Hepatocyte (in vitro differentiated cells): ENCODE measurements around the gene RTN3. TPM values are rescaled to one million over a fixed set of nuclear protein-coding genes. Genes with fewer than 3 reads are reported as not detected.
"Not testable (repeated sequence)": the region's sequence is repeated elsewhere in the genome, so short reads cannot be mapped to it uniquely, and the experiment has no call there.

ENCODE experiments used
- DNase-seq: peaks from one replicate; pipeline ENCODE4 v3.0.0-alpha.2; 2016; ENCODE audit warnings: low spot score
- H2AFZ ChIP-seq: fragments of 200-600 bp; sonication (generic); 2 replicates; pipeline ENCODE4 v1.6.0; 2016; ENCODE audit warnings: antibody characterized with exemption, mild to moderate bottlenecking
- H3K27ac ChIP-seq: fragments of 200-600 bp; sonication (generic); 2 replicates; pipeline ENCODE4 v1.5.1; 2016; ENCODE audit warnings: mild to moderate bottlenecking
- H3K27me3 ChIP-seq: fragments of 200-600 bp; sonication (generic); 2 replicates; pipeline ENCODE4 v1.6.1; 2016
- H3K36me3 ChIP-seq: fragments of 200-600 bp; sonication (generic); replicated peaks from 2 replicates; pipeline ENCODE4 v1.5.1; 2016; ENCODE audit warnings: low read depth; ENCODE audit not compliant: insufficient read depth
- H3K4me1 ChIP-seq: fragments of 200-600 bp; sonication (generic); 2 replicates; pipeline ENCODE4 v1.5.1; 2016; ENCODE audit warnings: mild to moderate bottlenecking, moderate library complexity; ENCODE audit not compliant: insufficient read depth
- H3K4me2 ChIP-seq: fragments of 200-600 bp; sonication (generic); 2 replicates; pipeline ENCODE4 v1.6.0; 2016
- H3K4me3 ChIP-seq: fragments of 200-600 bp; sonication (generic); 2 replicates; pipeline ENCODE4 v1.5.1; 2016; ENCODE audit warnings: mild to moderate bottlenecking
- H3K79me2 ChIP-seq: fragments of 200-600 bp; sonication (generic); 2 replicates; pipeline ENCODE4 v1.6.0; 2017; ENCODE audit warnings: mild to moderate bottlenecking
- H3K9me2 ChIP-seq: fragments of 200-600 bp; sonication (generic); replicated peaks from 2 replicates; pipeline ENCODE4 v1.6.0; 2017; ENCODE audit warnings: mild to moderate bottlenecking; ENCODE audit not compliant: insufficient read depth
- H3K9me3 ChIP-seq: fragments of 200-600 bp; sonication (generic); 2 replicates; pipeline ENCODE4 v1.5.1; 2016; ENCODE audit warnings: low read depth, mild to moderate bottlenecking
- H4K20me1 ChIP-seq: fragments of 200-600 bp; sonication (generic); 2 replicates; pipeline ENCODE4 v1.6.0; 2016; ENCODE audit warnings: mild to moderate bottlenecking; ENCODE audit not compliant: insufficient read depth, poor library complexity, severe bottlenecking
- CTCF ChIP-seq: fragments of 200-600 bp; sonication (generic); IDR thresholded peaks from 2 replicates; pipeline ENCODE4 v1.5.1; 2016; ENCODE audit warnings: antibody characterized with exemption, mild to moderate bottlenecking; ENCODE audit not compliant: poor library complexity
- EZH2 ChIP-seq: fragments of 200-600 bp; sonication (generic); IDR thresholded peaks from 2 replicates; pipeline ENCODE4 v1.6.1; 2016; ENCODE audit warnings: antibody characterized with exemption, mild to moderate bottlenecking, borderline replicate concordance
- EZH2phosphoT487 ChIP-seq: fragments of 200-600 bp; sonication (generic); IDR thresholded peaks from one replicate; pipeline ENCODE4 v1.6.1; 2018; ENCODE audit warnings: antibody characterized with exemption, mild to moderate bottlenecking, low read depth, moderate library complexity; ENCODE audit not compliant: unreplicated experiment, severe bottlenecking
- whole genome bisulfite sequencing: methylation state at CpG from one replicate; pipeline ENCODE4 v1.1.6; 2016; ENCODE audit warnings: low lambda C conversion rate; ENCODE audit errors: missing lambda C conversion rate; 5-methylcytosine and 5-hydroxymethylcytosine counted together
- polyA plus RNA-seq: library from polyadenylated mRNA; unstranded; fragments of >200 nt; fragmentation: Nextera tagmentation; extraction: Ambion mirVana; gene quantifications from 2 replicates; pipeline ENCODE4 v1.2.1, GENCODE V29; 2016
- total RNA-seq: library from RNA; depleted of rRNA; stranded (reverse); fragments of >200 nt; gene quantifications from 2 replicates; pipeline ENCODE4 v1.2.3, GENCODE V29; 2014

Gene RTN3
- total and polyA plus RNA-seq, 2 experiments from 2014 or later, result 84.0 to 89.9 TPM

DNA sequence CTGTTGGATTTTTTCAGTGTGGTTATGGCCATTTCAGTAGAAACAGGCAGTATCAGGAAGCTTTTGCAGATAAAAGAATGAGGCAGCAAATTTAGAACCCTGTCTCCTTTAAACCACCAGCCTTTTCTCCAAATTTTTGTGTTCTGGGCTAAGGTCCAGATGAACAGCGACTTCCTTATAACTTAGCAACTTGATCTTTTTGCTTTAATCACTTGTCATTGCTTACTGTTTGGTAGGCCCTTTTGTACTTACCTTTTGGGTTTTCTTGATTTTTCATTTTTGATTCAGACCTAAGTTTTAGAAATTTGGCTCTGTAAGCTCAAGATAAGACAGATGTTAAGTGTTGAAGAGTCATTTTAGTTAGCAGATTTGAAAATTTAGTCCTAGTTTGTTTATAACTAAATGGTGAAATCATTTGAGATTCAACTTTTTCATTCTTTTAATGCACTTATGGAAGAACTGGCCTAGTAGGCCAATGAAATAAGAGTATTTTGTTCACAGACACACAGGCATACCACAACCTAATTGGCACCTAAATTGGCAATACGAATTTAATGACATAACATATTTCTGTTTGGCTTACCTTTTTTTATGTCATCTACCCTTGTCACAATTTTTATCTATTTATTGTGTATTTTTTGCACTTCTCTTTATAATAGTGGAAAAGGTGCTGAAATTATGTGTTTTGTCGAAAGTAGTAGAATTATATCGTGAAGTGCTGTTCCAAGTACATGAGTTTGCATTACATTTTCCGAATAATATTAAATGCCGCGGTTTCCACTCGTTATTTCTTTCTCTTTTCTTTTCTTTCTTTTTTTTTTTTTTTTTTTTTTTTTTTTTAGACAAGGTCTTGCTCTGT lies 2.1 kb downstream of the RTN3 start:
- Histone ChIP-seq H2AFZ (peak overlapping the region; percentile 93), H3K4me1 (peaks cover 12% of the 10 kb centered on the region), H3K4me2 (peak overlapping the region; percentile 93), H3K9me3 (no peaks in the 10 kb centered on the region), H3K4me3 (peak overlapping the region; percentile 84), H3K79me2 (peaks cover 62% of the 10 kb centered on the region), H3K9me2 (no peaks in the 10 kb centered on the region), H3K27me3 (no peaks in the 10 kb centered on the region), H3K36me3 (no peaks in the 10 kb centered on the region), H3K27ac (peak overlapping the region; percentile 18), H4K20me1 (no peaks in the 10 kb centered on the region)
- 89% methylated on average over 8 of the region's 8 CpGs for WGBS
- no peak for DNase-seq
- TF ChIP-seq EZH2phosphoT487 (no peak), EZH2 (no peak), CTCF (no peak)

DNA sequence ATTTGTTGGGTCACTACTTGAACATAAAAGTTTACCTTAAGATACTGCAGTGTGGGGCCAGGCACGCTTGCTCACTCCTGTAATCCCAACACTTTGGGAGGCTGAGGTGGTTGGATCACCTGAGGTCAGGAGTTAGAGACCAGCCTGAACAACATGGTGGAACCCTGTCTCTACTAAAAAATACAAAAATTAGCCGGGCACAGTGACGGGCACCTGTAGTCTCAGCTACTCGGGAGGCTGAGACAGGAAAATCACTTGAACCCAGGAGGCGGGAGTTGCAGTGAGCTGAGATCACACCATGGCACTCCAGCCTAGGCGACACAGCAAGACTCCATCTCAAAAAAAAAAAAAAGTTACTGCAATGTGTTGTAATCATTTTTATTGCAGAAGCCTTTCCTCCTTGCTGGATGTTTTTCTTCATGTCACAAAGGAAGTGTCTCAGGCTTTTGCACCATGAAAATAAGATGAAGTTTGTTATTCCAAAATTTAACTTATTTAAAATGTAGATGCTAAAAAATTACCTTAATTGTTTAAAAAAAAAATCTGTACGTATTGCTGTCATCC lies 3.9 kb downstream of the RTN3 start:
- peaks cover 16% of the 10 kb centered on the region for H3K4me1 ChIP-seq
- H2AFZ ChIP-seq, H3K4me3 ChIP-seq, DNase-seq, H3K9me3 ChIP-seq, H3K4me2 ChIP-seq, H4K20me1 ChIP-seq, H3K27ac ChIP-seq, H3K36me3 ChIP-seq, H3K9me2 ChIP-seq, H3K27me3 ChIP-seq: not testable (repeated sequence)
- H3K79me2 ChIP-seq, result peaks cover 80% of the 10 kb centered on the region
- WGBS, result 95% methylated on average over 7 of the region's 7 CpGs

DNA sequence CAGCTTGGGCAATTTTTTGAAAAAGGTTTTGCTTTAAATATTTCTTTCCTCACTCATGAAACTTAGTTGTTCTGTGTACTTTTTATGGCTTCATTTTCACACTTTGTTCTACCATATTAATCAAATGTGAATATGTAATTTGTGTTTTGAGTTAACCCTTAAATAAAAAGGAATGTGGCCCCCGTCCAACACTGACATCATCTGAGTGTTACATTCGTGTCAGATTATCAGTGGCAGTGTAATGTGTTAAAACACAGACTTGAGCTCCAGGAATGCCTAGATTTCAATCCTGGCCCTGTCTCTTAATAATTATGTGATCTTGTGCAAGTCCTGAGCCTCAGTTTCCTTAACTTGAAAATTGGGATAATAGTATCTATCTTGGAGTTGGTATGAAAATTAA lies 5.6 kb downstream of the RTN3 start:
- Histone ChIP-seq H3K4me3 (no peak overlapping the region), H3K9me3 (no peaks in the 10 kb centered on the region), H3K9me2 (no peaks in the 10 kb centered on the region), H3K4me2 (no peak overlapping the region), H3K79me2 (peaks cover 94% of the 10 kb centered on the region), H3K27ac (no peak overlapping the region), H3K36me3 (no peaks in the 10 kb centered on the region), H2AFZ (no peak overlapping the region), H3K27me3 (no peaks in the 10 kb centered on the region), H3K4me1 (peaks cover 8% of the 10 kb centered on the region), H4K20me1 (peaks cover 2% of the 10 kb centered on the region)
- no peak for DNase-seq
- TF ChIP-seq EZH2phosphoT487 (no peak), EZH2 (no peak)
- WGBS, result 78% methylated on average over 2 of the region's 2 CpGs

- Histone ChIP-seq H3K27ac (no peak overlapping the region), H3K9me3 (no peaks in the 10 kb centered on the region), H3K9me2 (no peaks in the 10 kb centered on the region), H3K36me3 (no peaks in the 10 kb centered on the region), H3K4me2 (no peak overlapping the region), H3K4me1 (peaks cover 8% of the 10 kb centered on the region), H3K4me3 (no peak overlapping the region), H3K27me3 (no peaks in the 10 kb centered on the region), H4K20me1 (peaks cover 2% of the 10 kb centered on the region), H2AFZ (no peak overlapping the region), H3K79me2 (peaks cover 97% of the 10 kb centered on the region)
- 96% methylated on average over 1 of the region's 1 CpG for WGBS
- DNase-seq, result no peak
- TF ChIP-seq EZH2 (no peak), EZH2phosphoT487 (no peak), CTCF (no peak)
Measured at GRCh38 chr11:63687845-63688244, 6.5 kb downstream of the RTN3 start.
